GM10847 (cell line): Measurements from ENCODE around the gene DNAH9.

Source experiments
- POLR2A ChIP-seq: IDR thresholded peaks from 2 replicates; pipeline ENCODE4 v1.6.1; 2011; ENCODE audit not compliant: insufficient read length; ENCODE audit errors: extremely low read depth

The DNAH9 gene

GRCh38 chr17:11564589-11565380 lies 33.5 kb upstream of the DNAH9 start:
- no peak for TF ChIP-seq POLR2A

GRCh38 chr17:11565591-11565990 lies 32.7 kb upstream of the DNAH9 start:
- no peak for TF ChIP-seq POLR2A

- TF ChIP-seq POLR2A, result no peak
Observed at GRCh38 chr17:11578998-11579397, 19.3 kb upstream of the DNAH9 start.

- TF ChIP-seq POLR2A, result no peak
Observed at GRCh38 chr17:11580677-11581076, 17.6 kb upstream of the DNAH9 start.

- TF ChIP-seq POLR2A, result no peak
Observed at GRCh38 chr17:11582217-11582616, 16.1 kb upstream of the DNAH9 start.

- TF ChIP-seq POLR2A, result no peak
Observed at GRCh38 chr17:11583306-11583992, 14.8 kb upstream of the DNAH9 start.

GRCh38 chr17:11589716-11590115 lies 8.6 kb upstream of the DNAH9 start:
- TF ChIP-seq POLR2A, result no peak

GRCh38 chr17:11601661-11602060 lies 3.4 kb downstream of the DNAH9 start:
- TF ChIP-seq POLR2A, result no peak

- TF ChIP-seq POLR2A, result no peak
Observed at GRCh38 chr17:11608396-11608795, 10.1 kb downstream of the DNAH9 start.

- TF ChIP-seq POLR2A, result no peak
Observed at GRCh38 chr17:11610999-11611566, 12.8 kb downstream of the DNAH9 start.

GRCh38 chr17:11612956-11613355 lies 14.7 kb downstream of the DNAH9 start:
- TF ChIP-seq POLR2A, result no peak

- no peak for TF ChIP-seq POLR2A
Observed at GRCh38 chr17:11618861-11619566, 20.7 kb downstream of the DNAH9 start.

- no peak for TF ChIP-seq POLR2A
Observed at GRCh38 chr17:11622492-11622891, 24.2 kb downstream of the DNAH9 start.

- no peak for TF ChIP-seq POLR2A
Observed at GRCh38 chr17:11624976-11625375, 26.7 kb downstream of the DNAH9 start.

GRCh38 chr17:11625878-11626277 lies 27.6 kb downstream of the DNAH9 start:
- no peak for TF ChIP-seq POLR2A

GRCh38 chr17:11627301-11627940 lies 29.2 kb downstream of the DNAH9 start:
- no peak for TF ChIP-seq POLR2A

- no peak for TF ChIP-seq POLR2A
Observed at GRCh38 chr17:11628374-11628773, 30.1 kb downstream of the DNAH9 start.
